H1 (cell line): Measurements from ENCODE around the gene DNAI2. TPM values are rescaled to one million over a fixed set of nuclear protein-coding genes. Genes with fewer than 3 reads are reported as not detected.

Experiments
- CTCF ChIA-PET: fragments of 300-600 bp; sonication (Branson Sonifier 250); formaldehyde crosslinking; loops from one replicate; lab custom pipeline; 2021; ENCODE audit not compliant: partially characterized antibody; lab: Charles Lee
- POLR2A ChIA-PET: fragments of 300-600 bp; sonication (Branson Sonifier 250); formaldehyde crosslinking; loops from one replicate; lab custom pipeline; 2021; ENCODE audit warnings: inconsistent platforms; ENCODE audit not compliant: partially characterized antibody; lab: Charles Lee
- DNase-seq, 2 experiments: peaks; one replicate each; pipeline versions ENCODE4 v3.0.0 to v3.0.0-alpha.2; 2010 to 2022; ENCODE audit warnings: low spot score in 2 of 2, low read depth in 1 of 2, mixed read lengths in 1 of 2
- FAIRE-seq: peaks from 2 replicates; lab custom pipeline; 2011; peaks lifted over from hg19 to GRCh38; lab: Jason Lieb, UNC
- H2AFZ ChIP-seq: 2 replicates; pipeline ENCODE4 v1.8.1; 2012; ENCODE audit warnings: low read length, inconsistent platforms
- H2AK5ac ChIP-seq: 2 replicates; pipeline ENCODE4 v1.6.1; 2013; ENCODE audit warnings: low read depth, low read length
- H2BK120ac ChIP-seq: replicated peaks from 2 replicates; pipeline ENCODE3; 2013; ENCODE audit warnings: low read depth, low read length, inconsistent platforms
- H2BK12ac ChIP-seq: 2 replicates; pipeline ENCODE4 v1.6.1; 2013; ENCODE audit warnings: low read depth, low read length
- H2BK15ac ChIP-seq: 2 replicates; pipeline ENCODE4 v1.6.1; 2013; ENCODE audit warnings: low read length
- H2BK20ac ChIP-seq: 2 replicates; pipeline ENCODE4 v1.6.1; 2013; ENCODE audit warnings: low read length
- H2BK5ac ChIP-seq: 2 replicates; pipeline ENCODE4 v1.6.1; 2013; ENCODE audit warnings: low read depth, low read length
- H3K14ac ChIP-seq: 2 replicates; pipeline ENCODE4 v1.6.1; 2013; ENCODE audit warnings: inconsistent platforms; ENCODE audit not compliant: insufficient read length
- H3K18ac ChIP-seq: 2 replicates; pipeline ENCODE4 v1.6.1; 2013; ENCODE audit warnings: low read length; ENCODE audit errors: extremely low read depth
- H3K23ac ChIP-seq: 2 replicates; pipeline ENCODE4 v1.6.1; 2013; ENCODE audit warnings: inconsistent platforms; ENCODE audit not compliant: insufficient read length
- H3K23me2 ChIP-seq: 2 replicates; pipeline ENCODE4 v1.6.1; 2013; ENCODE audit warnings: low read depth, low read length
- H3K27ac ChIP-seq: 2 replicates; pipeline ENCODE4 v1.6.1; 2011; ENCODE audit warnings: low read depth, low read length, inconsistent platforms
- H3K27me3 ChIP-seq, 4 experiments: replicated peaks in 1 of 4; 1 replicate in 1 of 4; 2 replicates in 3 of 4; pipeline versions ENCODE4 v1.6.1 to v1.8.1; 2011 to 2013; ENCODE audit warnings: low read length in 3 of 4, mild to moderate bottlenecking in 3 of 4, inconsistent platforms in 2 of 4, mixed read lengths in 2 of 4, moderate library complexity in 1 of 4; ENCODE audit not compliant: control insufficient read depth in 3 of 4, insufficient read depth in 3 of 4; ENCODE audit errors: extremely low read depth in 1 of 4
- H3K36me3 ChIP-seq, 4 experiments: 2 replicates each; pipeline versions ENCODE4 v1.6.1 to v1.8.1; 2011 to 2013; ENCODE audit warnings: mild to moderate bottlenecking in 4 of 4, low read length in 3 of 4, moderate library complexity in 2 of 4, control low read depth in 1 of 4, inconsistent platforms in 1 of 4; ENCODE audit not compliant: insufficient read depth in 4 of 4, control insufficient read depth in 2 of 4
- H3K4ac ChIP-seq: replicated peaks from 2 replicates; pipeline ENCODE3; 2013; ENCODE audit warnings: low read length, low read depth, mixed read lengths, inconsistent platforms; ENCODE audit not compliant: insufficient read length
- H3K4me1 ChIP-seq, 4 experiments: replicated peaks in 1 of 4; 1 replicate in 1 of 4; 2 replicates in 3 of 4; pipeline versions ENCODE4 v1.6.1 to v1.8.1; 2011 to 2013; ENCODE audit warnings: low read length in 3 of 4, inconsistent platforms in 2 of 4, mixed read lengths in 1 of 4; ENCODE audit not compliant: insufficient read depth in 4 of 4, control insufficient read depth in 3 of 4
- H3K4me2 ChIP-seq, 2 experiments: 2 replicates each; pipeline versions ENCODE4 v1.6.1 to v1.8.1; 2011 to 2013; ENCODE audit warnings: low read depth in 2 of 2, low read length in 2 of 2, control low read depth in 1 of 2, inconsistent platforms in 1 of 2, mild to moderate bottlenecking in 1 of 2; ENCODE audit not compliant: insufficient read depth in 1 of 2
- H3K4me3 ChIP-seq, 4 experiments: fragments of 200-600, 300-600 bp in 1 of 4; sonication (generic), shearing (Covaris generic), sonication (Bioruptor Twin) in 1 of 4; 2 replicates each; pipeline versions ENCODE4 v1.5.1 to v1.8.1; 2011 to 2016; ENCODE audit warnings: low read length in 4 of 4, low read depth in 3 of 4, control low read depth in 2 of 4, inconsistent platforms in 2 of 4, mild to moderate bottlenecking in 2 of 4, mixed read lengths in 1 of 4, moderate library complexity in 1 of 4; ENCODE audit not compliant: insufficient read depth in 2 of 4; ENCODE audit errors: extremely low read depth in 1 of 4
- H3K56ac ChIP-seq: replicated peaks from 2 replicates; pipeline ENCODE3; 2013; ENCODE audit warnings: low read depth, mild to moderate bottlenecking, mixed read lengths, low read length, inconsistent platforms; ENCODE audit not compliant: insufficient read length
- H3K79me1 ChIP-seq: 2 replicates; pipeline ENCODE4 v1.6.1; 2013; ENCODE audit warnings: low read depth, low read length, control low read depth
- H3K79me2 ChIP-seq, 2 experiments: 2 replicates each; pipeline versions ENCODE4 v1.6.1 to v1.8.1; 2012 to 2013; ENCODE audit warnings: low read length in 2 of 2, mild to moderate bottlenecking in 2 of 2, inconsistent platforms in 1 of 2; ENCODE audit not compliant: insufficient read depth in 2 of 2, control insufficient read depth in 1 of 2
- H3K9ac ChIP-seq, 4 experiments: replicated peaks in 1 of 4; 1 replicate in 1 of 4; 2 replicates in 3 of 4; pipeline versions ENCODE4 v1.6.1 to v1.8.1; 2011 to 2013; ENCODE audit warnings: low read depth in 3 of 4, low read length in 3 of 4, control low read depth in 2 of 4, mild to moderate bottlenecking in 2 of 4, moderate library complexity in 2 of 4, inconsistent platforms in 1 of 4; ENCODE audit errors: extremely low read depth in 1 of 4
- H3K9me3 ChIP-seq, 2 experiments: 2 replicates each; pipeline versions ENCODE4 v1.6.1 to v1.8.1; 2012 to 2013; ENCODE audit warnings: mild to moderate bottlenecking in 2 of 2, moderate library complexity in 2 of 2, control low read depth in 1 of 2, inconsistent platforms in 1 of 2, low read depth in 1 of 2, low read length in 1 of 2, mixed read lengths in 1 of 2; ENCODE audit not compliant: insufficient read depth in 2 of 2
- H4K20me1 ChIP-seq, 2 experiments: replicated peaks in 1 of 2; 2 replicates each; pipeline versions ENCODE3 to v1.8.1; 2011 to 2013; ENCODE audit warnings: inconsistent platforms in 2 of 2, low read length in 2 of 2, mild to moderate bottlenecking in 1 of 2; ENCODE audit not compliant: insufficient read depth in 2 of 2, control insufficient read depth in 1 of 2
- H4K5ac ChIP-seq: 2 replicates; pipeline ENCODE4 v1.6.1; 2013; ENCODE audit warnings: low read length, low read depth, mixed read lengths, inconsistent platforms; ENCODE audit not compliant: insufficient read length
- H4K8ac ChIP-seq: 2 replicates; pipeline ENCODE4 v1.8.0; 2013; ENCODE audit warnings: mild to moderate bottlenecking, moderate library complexity, low read length, inconsistent platforms; ENCODE audit not compliant: insufficient read depth; ENCODE audit errors: extremely low read depth
- H4K91ac ChIP-seq: replicated peaks from 2 replicates; pipeline ENCODE3; 2013; ENCODE audit warnings: low read length, mixed read lengths, inconsistent platforms; ENCODE audit not compliant: insufficient read length
- CEBPB ChIP-seq: IDR thresholded peaks from 2 replicates; pipeline ENCODE4 v1.6.1; 2012; ENCODE audit warnings: low read depth, low read length
- CHD1 ChIP-seq: IDR thresholded peaks from 2 replicates; pipeline ENCODE4 v1.6.1; 2012; ENCODE audit warnings: low read depth, low read length, improper control_type of control experiment
- CHD2 ChIP-seq: IDR thresholded peaks from 2 replicates; pipeline ENCODE4 v1.6.1; 2012; ENCODE audit warnings: low read length, improper control_type of control experiment
- EGR1 ChIP-seq: IDR thresholded peaks from 2 replicates; pipeline ENCODE4 v1.6.1; 2011; ENCODE audit warnings: low read depth, low read length, borderline replicate concordance
- GABPA ChIP-seq: IDR thresholded peaks from 2 replicates; pipeline ENCODE4 v1.6.1; 2011; ENCODE audit warnings: mild to moderate bottlenecking, low read length, moderate library complexity, borderline replicate concordance; ENCODE audit not compliant: insufficient read depth
- GTF2F1 ChIP-seq: IDR thresholded peaks from 2 replicates; pipeline ENCODE4 v1.6.1; 2012; ENCODE audit warnings: low read depth, low read length, improper control_type of control experiment, borderline replicate concordance
- KDM1A ChIP-seq: fragments of 200-600, 300-600 bp; sonication (generic); IDR thresholded peaks from 2 replicates; pipeline ENCODE4 v1.7.1; 2016; ENCODE audit warnings: mild to moderate bottlenecking, low read length, borderline replicate concordance
- POLR2AphosphoS5 ChIP-seq: IDR thresholded peaks from 2 replicates; pipeline ENCODE4 v1.6.1; 2011; ENCODE audit warnings: low read depth, low read length
- SIRT6 ChIP-seq: IDR thresholded peaks from one replicate; pipeline ENCODE4 v1.7.1; 2012; ENCODE audit warnings: low read length, inconsistent platforms
- SUZ12 ChIP-seq: fragments of 200-600 bp; sonication (generic); IDR thresholded peaks from 2 replicates; pipeline ENCODE4 v1.6.1; 2012; ENCODE audit warnings: mild to moderate bottlenecking, inconsistent platforms, low read length, moderate library complexity, mixed read lengths
- WGBS, 2 experiments: shearing (Covaris generic) in 1 of 2; methylation state at CpG; one replicate each; pipeline versions ENCODE4 v1.1.6 to v1.1.7; 2013 to 2015; ENCODE audit warnings: low lambda C conversion rate in 2 of 2, mixed read lengths in 2 of 2, inconsistent platforms in 1 of 2, low coverage in 1 of 2, missing lambda C conversion rate in 1 of 2; ENCODE audit not compliant: insufficient replicate concordance in 2 of 2, insufficient coverage in 1 of 2, insufficient read length in 1 of 2; ENCODE audit errors: extremely low coverage in 1 of 2, missing lambda C conversion rate in 1 of 2; 5-methylcytosine and 5-hydroxymethylcytosine counted together
- polyA plus RNA-seq, 7 experiments: library from polyadenylated mRNA; depleted of rRNA in 3 of 7; stranded (reverse) in 5 of 7; unstranded in 2 of 7; fragments of >200 nt in 5 of 7; fragments of 200-250 nt in 2 of 7; gene quantifications; 1 replicate in 5 of 7; 2 replicates in 1 of 7; 4 replicates in 1 of 7; pipeline versions ENCODE4 v1.2.1 to v1.2.3, GENCODE V29; 2011 to 2013; ENCODE audit warnings: missing spikeins in 2 of 7, mixed read lengths in 2 of 7
- total RNA-seq: library from RNA; stranded (reverse); fragmentation: NEBNext Ultra II Directional; extraction: Animal tissue kit (Norgen Biotek cat#: 25700); gene quantifications from 2 replicates; pipeline ENCODE4 v1.2.1, GENCODE V29; 2021

Gene DNAI2
- total and polyA plus RNA-seq, 2 of the 8 experiments (the other 6 are each of a cell fraction or from before 2014, with no cell fraction given): 0.08 to 0.15 TPM

- no peak for DNase-seq
- no peak overlapping the region for H3K4me3 ChIP-seq
- H3K79me2 ChIP-seq: no peaks in the 10 kb centered on the region
- no peaks in the 10 kb centered on the region for H3K27me3 ChIP-seq
- H3K79me1 ChIP-seq: no peaks in the 10 kb centered on the region
- H3K9me3 ChIP-seq: no peaks in the 10 kb centered on the region
- H2BK120ac ChIP-seq: no peak overlapping the region
- no peak overlapping the region; the same call in 1 of the 2 replicates for H2AK5ac ChIP-seq
- H4K20me1 ChIP-seq: no peaks in the 10 kb centered on the region
- no peak overlapping the region for H2AFZ ChIP-seq
- no peak overlapping the region for H3K14ac ChIP-seq
- FAIRE-seq: no peak
- H3K56ac ChIP-seq: no peak overlapping the region
- no peaks in the 10 kb centered on the region for H3K36me3 ChIP-seq
- H3K4me1 ChIP-seq: peaks cover 0 to 2% (median 0%) of the 10 kb centered on the region in 4 experiments; a peak in 1 of 7 replicates
- CTCF ChIA-PET: interaction anchor here (1.0 to 1.8 kb wide), 6 partner anchors 13 to 84 kb away, joined by 3 to 4 read pairs (median 3); no protein-coding TSS in a partner anchor
- no peak overlapping the region for H4K8ac ChIP-seq
- no peak overlapping the region for H2BK12ac ChIP-seq
- H3K18ac ChIP-seq: no peak overlapping the region
- no peak overlapping the region for H4K5ac ChIP-seq
- peak overlapping the region; percentile 12; the same call in 1 of the 2 replicates for H2BK15ac ChIP-seq
- H3K9ac ChIP-seq: no peak overlapping the region
- H3K23me2 ChIP-seq: no peaks in the 10 kb centered on the region
- H3K4me2 ChIP-seq: no peak overlapping the region
- no peak overlapping the region for H2BK20ac ChIP-seq
- 86% methylated on average over 7 of the region's 7 CpGs; no CpG with 5 or more reads in 1 of the 2 experiments for WGBS, 2 experiments
- no peak overlapping the region for H2BK5ac ChIP-seq
- no peak overlapping the region for H3K23ac ChIP-seq
- no peak overlapping the region for H4K91ac ChIP-seq
- POLR2A ChIA-PET: interaction anchor here (1.0 to 1.4 kb wide), 2 partner anchors 59 to 61 kb away, joined by 3 to 5 read pairs; no protein-coding TSS in a partner anchor
- H3K27ac ChIP-seq: no peak overlapping the region
- H3K4ac ChIP-seq: no peak overlapping the region
- TF ChIP-seq GABPA (no peak), KDM1A (no peak), CEBPB (no peak), EGR1 (no peak), SIRT6 (no peak), GTF2F1 (no peak), CHD1 (no peak), SUZ12 (no peak), CHD2 (no peak), POLR2AphosphoS5 (no peak)
Observed at GRCh38 chr17:74267579-74267978, 6.5 kb upstream of the DNAI2 start.
